GM10266 (cell line): ENCODE measurements around the gene CNGB1.
A peak's percentile ranks its signal among the peaks of the same experiment; 100 is the strongest.

Experiments used
- DNase-seq: peaks from one replicate; pipeline ENCODE4 v3.0.0; 2012; ENCODE audit errors: extremely low spot score
- TF ChIP-seq, protein P1 (sequence below): IDR thresholded peaks from 2 replicates; pipeline ENCODE4 v1.5.1; 2012; ENCODE audit warnings: mild to moderate bottlenecking, low read depth; ENCODE audit not compliant: control insufficient read depth, insufficient read depth; ENCODE audit errors: missing control alignments

Gene CNGB1

DNA sequence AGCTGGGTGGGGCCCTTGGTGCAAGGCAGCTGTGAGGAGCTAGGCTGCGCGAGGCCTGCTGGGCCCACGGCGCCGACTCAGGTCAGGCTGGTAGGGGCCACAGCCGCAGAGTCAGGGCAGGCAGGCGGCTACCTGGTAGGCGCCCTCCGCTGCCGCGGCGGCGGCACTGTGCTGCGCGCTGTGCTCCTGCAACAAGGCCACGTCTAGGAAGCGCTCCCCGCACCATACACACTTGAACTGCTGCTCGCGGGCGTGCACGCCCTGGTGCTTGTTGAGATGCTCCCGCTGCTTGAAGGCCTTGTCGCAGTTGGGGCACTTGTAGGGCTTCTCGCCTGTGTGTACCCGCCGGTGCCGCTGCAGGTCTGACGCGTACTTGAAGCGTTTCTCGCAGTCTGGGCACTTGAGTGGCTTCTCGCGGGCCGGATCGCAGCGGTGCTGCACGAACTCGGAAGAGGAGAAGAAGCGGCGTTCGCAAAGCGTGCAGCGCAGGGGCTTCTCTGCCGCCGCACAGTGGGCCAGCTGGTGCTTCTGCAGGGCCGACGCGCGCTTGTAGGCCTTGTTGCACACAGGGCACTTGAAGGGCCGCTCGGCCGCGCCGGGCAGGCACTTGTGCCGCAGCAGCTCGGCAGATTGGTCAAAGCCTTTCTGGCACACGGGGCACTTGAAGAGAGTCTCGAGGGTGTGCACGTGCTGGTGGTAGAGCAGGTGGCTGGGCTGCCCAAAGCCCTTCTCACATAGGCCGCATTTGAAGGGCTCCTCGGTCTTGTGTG lies 25.7 kb upstream of the CNGB1 start:
- TF ChIP-seq, protein P1, sequence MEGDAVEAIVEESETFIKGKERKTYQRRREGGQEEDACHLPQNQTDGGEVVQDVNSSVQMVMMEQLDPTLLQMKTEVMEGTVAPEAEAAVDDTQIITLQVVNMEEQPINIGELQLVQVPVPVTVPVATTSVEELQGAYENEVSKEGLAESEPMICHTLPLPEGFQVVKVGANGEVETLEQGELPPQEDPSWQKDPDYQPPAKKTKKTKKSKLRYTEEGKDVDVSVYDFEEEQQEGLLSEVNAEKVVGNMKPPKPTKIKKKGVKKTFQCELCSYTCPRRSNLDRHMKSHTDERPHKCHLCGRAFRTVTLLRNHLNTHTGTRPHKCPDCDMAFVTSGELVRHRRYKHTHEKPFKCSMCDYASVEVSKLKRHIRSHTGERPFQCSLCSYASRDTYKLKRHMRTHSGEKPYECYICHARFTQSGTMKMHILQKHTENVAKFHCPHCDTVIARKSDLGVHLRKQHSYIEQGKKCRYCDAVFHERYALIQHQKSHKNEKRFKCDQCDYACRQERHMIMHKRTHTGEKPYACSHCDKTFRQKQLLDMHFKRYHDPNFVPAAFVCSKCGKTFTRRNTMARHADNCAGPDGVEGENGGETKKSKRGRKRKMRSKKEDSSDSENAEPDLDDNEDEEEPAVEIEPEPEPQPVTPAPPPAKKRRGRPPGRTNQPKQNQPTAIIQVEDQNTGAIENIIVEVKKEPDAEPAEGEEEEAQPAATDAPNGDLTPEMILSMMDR: no peak

DNA sequence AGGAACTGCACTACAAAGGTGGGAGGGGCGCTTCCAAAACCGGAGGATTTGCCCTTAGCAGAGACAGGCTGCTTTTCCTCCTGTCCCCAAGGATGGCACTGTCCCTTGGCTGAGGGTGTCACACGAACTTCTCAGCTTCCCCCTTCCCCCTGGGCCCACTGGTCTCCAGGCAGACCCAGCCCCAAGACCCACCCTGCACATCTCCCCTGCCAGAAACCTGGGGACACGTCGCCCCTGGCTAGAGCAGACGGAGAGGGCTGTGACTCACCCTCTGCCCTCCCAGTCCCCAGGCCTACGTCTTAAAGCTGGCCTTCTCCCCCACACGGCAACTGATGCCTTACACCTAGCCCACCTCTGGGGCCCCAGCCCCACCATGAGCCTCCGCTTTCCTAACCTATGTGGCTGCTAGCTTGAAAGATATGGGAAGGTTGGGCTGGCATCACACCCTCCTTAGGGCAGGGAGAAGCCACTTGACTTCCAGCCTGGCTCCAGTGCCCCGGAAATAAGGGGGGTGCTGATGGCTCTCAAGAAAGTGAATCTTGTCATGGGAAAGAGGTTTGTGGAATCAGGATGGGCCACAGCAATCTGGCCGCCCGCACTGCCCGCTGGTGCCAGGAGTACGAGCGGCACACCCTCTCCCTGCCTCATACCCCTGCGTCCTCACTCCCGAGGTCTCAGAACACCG lies 24.9 kb upstream of the CNGB1 start:
- no peak for DNase-seq
- TF ChIP-seq, protein P1: no peak

More for the DNA sequence above, 25.7 kb upstream of the CNGB1 start:
- no peak for DNase-seq

DNA sequence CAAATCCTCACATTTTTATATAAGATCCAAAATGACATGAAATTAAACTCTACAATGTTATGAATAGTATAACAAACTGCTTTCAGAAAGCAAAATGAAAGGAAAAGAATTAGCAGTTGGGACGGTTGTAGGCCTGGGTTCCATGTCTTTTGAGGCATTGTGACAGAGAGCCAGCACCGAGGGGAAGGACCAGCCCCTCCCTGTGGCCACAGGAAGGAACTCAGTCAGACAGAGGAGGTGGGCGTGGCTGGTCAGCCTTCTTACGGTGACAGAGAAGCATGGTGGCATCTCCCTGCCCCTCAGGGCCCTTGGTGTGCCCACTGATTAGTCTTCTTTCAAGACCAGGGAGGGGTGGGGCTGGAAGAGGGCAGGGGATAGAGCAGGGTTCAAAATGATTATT lies 23.9 kb upstream of the CNGB1 start:
- peak; percentile 65 for DNase-seq

DNA sequence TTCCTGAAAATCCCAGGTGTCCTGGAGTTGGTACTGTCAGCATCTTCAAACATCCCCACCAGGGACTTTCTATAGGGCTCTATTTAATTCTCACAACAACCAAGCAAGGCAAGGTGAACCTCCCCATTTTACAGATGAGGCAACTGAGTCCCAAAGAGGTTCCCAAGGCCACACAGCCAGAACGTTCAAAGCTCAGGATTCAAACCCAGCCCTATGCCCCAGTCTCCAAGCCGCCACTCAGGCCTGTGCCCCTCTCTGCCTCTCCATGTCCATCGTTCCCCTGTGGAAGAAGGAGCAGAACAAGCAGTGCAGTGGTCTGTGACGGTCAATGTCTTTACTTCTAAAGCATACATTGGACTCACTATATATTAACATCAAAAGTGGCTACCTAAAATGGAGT lies 23.4 kb upstream of the CNGB1 start:
- DNase-seq: no peak
- TF ChIP-seq, protein P1: no peak

More for the DNA sequence above, 23.9 kb upstream of the CNGB1 start:
- TF ChIP-seq, protein P1: peak; percentile 29

DNA sequence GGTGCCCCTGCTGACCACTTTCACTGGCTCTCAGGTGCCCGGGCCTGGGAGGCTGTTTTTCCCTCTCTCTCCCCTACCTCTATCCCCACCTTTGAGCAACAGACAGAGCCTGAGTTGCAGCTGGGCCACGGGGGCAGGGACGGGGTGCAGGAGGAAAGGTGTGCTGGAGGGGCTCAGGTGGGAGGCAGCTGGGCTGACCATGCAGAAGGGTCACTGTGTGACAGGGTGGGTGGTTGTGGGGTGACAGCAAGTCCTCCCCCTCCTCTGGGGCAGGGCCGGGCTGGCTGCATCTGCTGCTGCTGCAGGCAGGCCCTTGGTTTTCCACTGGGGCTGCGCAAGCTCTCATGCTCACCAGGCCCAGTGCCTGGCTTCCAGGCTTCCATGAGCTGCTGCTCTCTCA lies 23.0 kb upstream of the CNGB1 start:
- DNase-seq: no peak
- TF ChIP-seq, protein P1: no peak

DNA sequence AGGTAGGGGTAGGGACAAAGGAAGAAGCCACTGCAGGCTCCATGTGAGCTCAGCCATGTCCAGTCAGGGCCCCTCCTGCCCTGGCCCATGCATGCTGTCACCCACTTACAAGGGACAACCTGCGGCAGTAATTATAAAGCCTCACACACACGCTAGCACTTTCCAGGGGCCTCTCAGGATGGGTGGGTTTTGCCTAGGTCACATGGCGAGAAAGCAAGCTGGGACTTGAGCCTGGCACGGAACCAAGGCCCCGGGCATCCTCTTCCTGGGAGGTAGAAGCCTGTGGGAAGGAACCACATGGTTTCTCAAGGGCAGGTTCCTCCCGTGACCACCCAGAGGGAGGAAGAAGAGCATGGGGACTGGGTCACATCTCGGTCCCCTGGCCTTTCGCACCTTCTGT lies 22.5 kb upstream of the CNGB1 start:
- DNase-seq: no peak
- TF ChIP-seq, protein P1: no peak

DNA sequence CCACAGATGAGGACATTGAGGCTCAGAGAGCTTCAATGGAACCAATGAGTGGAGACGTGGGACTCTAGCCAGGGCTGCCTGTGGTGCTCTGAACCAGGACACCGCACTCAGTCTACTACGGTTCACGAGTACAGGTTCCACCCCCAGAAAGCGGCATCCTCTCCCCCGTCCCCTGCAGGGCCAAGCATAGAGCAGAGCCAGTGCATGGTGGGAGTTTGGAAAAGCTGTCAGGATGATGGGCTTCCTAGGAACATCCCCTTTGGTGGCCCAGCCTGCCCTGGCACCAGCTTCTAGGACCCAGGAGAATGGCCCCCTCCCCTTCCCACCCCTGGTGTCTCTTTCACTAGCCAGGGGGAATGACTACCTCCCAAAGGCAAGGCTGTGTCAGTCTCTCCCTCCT lies 21.2 kb upstream of the CNGB1 start:
- TF ChIP-seq, protein P1: no peak
- no peak for DNase-seq
